Femur (tissue), 1 donor: ENCODE data around the gene ZNF678.
"Not testable (repeated sequence)": the region's sequence is repeated elsewhere in the genome, so short reads cannot be mapped to it uniquely, and the experiment has no call there.

Source experiments
- DNase-seq: peaks from one replicate; pipeline ENCODE4 v3.0.0-alpha.2; 2017

Gene ZNF678

DNA sequence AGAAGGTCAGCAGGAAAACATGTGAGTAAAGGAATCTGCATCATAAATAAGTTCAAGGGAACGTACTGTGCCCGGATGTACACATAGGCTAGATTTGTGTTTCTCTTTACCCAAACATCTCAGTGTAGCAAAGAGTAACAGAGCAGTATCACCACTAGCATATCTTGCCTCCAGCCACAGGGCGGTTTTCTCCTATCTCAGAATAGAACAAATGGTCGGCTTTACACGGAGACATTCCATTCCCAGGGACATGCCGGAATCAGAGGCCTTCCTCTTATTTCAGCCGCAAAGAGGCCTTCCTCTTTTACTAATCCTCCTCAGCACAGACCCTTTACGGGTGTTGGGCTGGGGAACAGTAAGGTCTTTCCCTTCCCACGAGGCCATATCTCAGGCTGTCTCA, 42.9 kb downstream of the ZNF678 start:
- DNase-seq: not testable (repeated sequence)

DNA sequence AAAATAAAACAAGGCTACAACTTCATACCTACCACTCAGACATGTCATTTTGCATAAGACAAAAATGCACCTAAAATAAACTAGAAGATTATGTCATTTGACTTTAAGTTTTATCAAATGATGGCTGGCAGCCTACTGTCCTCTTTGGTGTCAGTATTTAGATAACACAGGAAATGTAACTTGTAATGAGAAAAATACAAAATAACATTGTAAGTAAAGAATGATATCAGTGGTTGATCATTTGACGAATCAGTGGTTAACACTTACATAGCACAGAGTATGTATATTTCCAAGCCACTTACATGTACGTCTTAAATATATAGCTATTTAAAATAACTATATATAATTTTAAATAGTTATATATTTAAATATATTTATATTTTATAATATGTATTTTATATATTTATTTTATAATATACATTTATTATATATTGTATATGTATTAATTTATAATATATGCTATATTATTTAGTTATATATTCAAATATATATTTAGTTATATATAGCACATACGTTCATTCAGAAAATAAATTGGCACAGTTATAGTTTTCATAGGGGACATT, 44.1 kb downstream of the ZNF678 start:
- no peak for DNase-seq

DNA sequence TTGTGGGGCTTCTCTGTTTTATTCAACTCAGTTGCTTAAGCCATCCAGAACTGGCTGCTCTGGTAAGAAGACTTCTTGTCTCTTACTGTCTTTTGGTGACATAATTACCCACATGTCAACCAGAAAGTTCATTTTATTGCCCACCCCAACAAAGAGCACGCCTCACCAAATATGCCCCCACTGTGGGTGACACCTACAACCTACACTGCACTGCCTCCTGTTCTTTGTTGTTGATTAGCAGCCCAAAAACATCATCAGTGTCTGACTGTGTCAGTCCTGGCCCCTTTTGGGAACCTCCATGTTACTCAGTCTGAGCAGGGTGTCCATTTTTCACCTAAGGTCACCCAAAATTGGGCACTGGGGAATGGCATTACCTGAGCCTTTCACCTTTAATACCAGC, 49.3 kb downstream of the ZNF678 start:
- no peak for DNase-seq

DNA sequence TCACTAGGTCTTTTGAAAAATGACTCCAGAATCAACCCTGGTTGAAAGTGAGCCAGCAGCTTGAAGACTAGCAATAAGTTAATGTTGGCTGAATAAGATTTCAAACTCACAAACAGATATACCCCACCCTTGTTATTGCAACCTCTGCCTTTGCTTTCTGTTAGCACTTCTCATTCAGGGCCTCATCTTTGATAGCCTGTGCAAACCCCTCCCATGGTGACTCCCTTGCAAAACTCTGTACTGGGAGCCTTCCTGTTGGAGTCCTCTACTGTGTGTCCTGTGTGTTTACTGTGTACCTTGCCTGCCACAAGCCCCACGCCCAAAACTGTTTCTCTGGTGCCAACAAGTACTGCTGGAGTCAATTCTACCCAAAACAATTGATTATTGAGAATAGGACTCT, 50.2 kb downstream of the ZNF678 start:
- no peak for DNase-seq

DNA sequence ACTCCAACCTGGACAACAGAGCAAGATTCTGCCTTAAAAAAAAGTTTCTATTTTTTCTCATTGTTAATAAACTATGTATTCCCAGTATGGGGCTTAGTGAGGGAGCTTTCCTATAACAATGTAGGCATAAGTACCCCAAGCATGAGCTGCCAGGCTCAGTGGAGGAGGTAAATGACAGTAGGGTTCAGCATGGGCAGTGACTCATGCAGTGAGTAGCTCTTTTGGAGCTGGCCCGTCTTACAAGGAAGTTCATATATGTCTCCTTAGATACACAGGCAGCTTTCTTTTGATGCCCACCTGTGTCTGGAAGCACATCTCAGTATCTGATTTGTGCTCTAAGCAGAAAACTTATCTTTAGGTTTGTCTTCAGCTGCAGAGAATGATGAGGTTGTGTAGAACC, 57.9 kb downstream of the ZNF678 start:
- DNase-seq: no peak

DNA sequence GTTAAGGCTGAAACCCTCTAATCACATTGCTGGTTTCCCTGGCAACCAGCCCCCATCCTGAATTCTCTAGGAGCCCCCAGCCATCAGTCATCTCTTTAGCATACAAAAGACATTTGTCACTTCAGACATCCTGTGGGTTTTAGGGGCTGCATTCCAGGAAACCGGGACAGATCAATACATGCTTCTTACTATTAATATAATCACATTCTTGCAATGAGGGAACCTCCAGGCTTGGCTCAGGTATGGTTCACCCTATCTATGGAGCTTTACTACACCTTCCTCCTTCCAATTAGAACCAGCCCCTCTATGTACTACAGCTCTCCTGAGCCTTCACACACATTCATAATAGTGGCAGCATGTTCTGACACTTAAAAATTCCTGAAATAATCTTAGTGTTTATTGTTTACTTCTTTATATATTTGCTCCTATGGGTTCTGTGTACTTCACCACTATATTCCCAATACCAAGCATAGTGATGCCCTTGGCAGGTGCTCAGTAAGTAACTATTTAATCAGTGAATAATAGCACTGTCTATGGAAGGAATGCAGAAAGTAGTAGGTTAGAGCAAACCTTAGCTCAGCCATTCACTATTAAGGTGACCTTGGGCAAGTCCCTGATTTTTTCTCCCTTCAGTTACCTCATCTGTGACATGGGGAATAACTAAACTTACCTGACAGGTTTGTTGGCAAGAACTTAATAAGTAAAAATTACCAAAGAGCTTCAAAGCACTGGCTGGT, 59.6 kb downstream of the ZNF678 start:
- no peak for DNase-seq

DNA sequence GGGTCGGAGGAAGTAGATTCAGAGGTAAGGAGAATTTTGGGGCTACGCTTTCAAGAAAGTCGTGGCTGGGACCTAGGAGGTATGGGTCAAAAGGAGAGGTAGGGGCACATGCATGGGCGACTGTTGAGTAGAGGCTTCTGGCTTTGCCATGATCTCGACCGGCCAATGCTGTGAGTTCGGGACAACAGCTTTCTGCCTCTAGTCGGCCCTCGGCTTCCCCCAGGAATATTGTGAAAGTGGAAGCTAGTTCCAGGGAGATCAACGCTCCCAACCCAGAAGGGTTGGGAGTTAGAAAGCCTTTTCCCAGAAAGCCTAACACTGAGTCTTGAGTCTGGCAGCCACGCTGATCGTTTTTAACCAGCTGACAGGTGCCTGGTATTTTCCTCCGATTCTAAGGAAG, 69.0 kb downstream of the ZNF678 start:
- DNase-seq: no peak

DNA sequence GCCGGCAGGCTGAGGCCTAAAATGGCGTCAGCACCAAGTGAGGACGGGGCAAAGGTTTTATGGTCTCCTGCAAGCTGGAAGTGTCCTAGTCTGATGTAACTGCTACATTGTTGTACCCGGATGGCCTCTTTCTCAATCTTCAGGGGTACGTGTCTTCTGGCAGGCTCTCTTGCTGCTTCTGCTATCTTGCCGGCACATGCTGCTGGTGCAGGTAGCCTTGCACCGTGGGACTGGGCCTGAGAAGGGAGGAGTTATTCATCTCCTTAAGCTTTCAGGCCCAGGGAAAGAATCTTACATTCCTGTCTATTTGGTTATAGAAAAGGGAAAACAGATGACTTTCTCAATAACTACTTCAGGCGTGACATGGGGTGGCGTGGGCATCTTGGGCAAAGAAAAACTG, 72.2 kb downstream of the ZNF678 start:
- DNase-seq: no peak

DNA sequence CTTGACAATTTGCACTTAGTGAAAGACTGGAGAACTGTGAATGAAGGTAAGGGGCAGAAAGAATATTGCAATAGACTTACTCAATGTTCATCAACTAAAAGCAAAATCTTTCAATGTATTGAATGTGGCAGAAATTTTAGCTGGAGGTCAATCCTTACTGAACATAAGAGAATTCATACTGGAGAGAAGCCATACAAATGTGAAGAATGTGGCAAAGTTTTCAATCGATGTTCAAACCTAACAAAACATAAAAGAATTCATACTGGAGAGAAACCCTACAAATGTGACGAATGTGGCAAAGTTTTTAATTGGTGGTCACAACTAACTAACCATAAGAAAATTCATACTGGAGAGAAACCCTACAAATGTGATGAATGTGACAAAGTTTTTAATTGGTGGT, 91.1 kb downstream of the ZNF678 start:
- no peak for DNase-seq

DNA sequence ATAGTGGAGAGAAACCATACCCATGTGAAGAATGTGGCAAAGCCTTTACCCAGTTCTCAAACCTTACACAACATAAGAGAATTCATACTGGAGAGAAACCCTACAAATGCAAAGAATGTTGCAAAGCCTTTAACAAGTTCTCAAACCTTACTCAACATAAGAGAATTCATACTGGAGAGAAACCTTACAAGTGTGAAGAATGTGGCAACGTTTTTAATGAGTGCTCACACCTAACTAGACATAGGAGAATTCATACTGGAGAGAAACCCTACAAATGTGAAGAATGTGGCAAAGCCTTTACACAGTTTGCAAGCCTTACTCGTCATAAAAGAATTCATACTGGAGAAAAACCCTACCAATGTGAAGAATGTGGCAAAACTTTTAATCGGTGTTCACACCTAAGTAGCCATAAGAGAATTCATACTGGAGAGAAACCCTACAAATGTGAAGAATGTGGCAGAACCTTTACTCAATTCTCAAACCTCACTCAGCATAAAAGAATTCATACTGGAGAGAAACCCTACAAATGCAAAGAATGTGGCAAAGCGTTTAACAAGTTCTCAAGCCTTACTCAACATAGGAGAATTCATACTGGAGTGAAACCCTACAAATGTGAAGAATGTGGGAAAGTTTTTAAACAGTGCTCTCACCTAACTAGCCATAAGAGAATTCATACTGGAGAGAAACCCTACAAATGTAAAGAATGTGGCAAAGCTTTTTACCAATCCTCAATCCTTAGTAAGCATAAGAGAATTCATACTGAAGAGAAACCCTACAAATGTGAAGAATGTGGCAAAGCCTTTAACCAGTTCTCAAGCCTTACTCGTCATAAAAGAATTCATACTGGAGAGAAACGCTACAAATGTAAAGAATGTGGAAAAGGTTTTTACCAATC, 91.7 kb downstream of the ZNF678 start:
- DNase-seq: no peak

DNA sequence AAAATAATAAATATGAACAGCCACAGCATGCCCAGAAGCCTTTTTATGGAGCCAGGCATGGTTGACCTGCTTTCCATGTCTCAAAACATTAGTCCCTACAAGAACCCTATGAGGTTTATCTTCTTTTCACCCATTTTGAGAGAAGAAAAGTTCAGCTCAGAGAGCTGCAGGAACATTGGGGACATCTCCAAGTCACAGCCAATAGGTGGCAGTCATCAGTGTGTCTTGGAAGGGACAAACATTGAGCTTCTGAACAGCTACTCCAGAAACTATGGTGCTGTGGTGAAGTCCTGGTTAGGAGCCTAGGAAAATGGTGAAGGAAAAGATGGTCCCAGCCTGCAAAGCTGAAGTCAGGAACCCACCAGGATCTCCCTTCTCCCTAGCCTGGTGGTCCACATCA, 98.1 kb downstream of the ZNF678 start:
- DNase-seq: no peak

DNA sequence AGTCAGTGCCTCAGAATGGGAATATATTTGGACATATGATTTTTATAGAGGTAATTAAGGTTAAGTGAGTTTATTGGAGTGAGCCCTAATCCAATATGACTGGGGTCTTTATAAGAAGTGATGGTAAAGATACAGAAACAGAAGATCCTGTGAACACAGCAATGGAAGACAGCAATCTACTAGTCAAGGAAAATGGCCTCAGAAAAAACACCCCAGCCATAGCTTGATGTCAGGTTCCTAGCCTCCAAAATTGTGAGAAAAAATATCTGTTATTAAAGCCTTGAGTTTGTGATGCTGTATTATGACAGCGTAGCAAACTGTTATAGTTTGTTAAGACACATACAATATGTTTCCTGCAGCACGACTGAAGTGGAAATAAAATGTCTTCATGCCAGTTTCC, 99.6 kb downstream of the ZNF678 start:
- no peak for DNase-seq

DNA sequence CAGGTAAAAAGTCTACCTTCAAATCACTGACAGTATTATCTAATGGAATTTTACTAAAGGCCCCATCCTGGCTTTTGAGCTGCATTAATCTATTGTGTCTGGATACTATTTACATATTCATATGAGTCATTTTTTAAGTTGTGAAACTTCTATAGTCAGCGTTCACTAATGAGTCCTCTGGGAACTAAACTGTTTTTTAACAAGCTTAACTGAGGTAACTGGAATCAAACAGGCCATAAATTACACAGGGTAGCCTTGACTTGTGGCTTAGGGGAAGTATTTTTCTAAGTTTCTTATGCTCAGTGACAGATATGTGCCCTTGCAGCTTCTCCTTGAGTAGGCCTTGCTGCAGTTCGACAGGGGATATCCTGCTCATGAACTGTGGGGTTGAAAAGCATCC, 102.9 kb downstream of the ZNF678 start:
- DNase-seq: no peak

DNA sequence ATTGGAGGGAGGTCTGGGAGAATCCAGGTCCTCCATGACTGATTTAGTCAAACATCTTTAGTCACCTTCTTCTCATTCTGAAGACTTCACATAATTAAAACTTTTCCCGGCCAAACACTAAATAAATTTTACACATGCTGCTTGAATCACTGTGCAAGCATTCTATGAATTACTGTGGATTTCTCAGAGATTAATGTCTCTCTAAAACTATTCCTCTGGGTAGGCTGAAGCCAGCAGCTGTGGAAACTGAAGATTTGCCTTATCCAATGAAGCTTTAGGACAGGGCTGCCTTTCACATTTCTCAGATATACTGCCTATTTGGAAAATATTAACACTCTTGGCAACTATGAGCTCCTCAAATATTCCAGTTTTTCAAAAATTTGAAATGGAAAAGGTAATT, 110.1 kb downstream of the ZNF678 start:
- DNase-seq: no peak

DNA sequence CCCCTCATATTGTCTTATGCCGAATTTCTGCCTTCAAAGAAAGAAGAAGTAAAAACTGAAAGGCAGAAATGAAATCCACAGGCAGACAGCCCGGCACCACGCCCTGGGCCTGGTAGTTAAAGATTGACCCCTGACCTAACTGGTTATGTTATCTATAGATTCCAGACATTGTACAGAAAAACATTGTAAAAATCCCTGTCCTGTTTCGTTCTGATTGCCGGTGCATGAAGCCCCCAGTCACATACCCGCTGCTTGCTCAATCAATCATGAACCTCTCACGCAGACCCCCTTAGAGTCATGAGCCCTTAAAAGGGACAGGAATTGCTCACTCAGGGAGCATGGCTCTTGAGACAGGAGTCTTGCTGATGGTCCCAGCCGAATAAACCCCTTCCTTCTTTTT, 122.5 kb downstream of the ZNF678 start:
- no peak for DNase-seq

DNA sequence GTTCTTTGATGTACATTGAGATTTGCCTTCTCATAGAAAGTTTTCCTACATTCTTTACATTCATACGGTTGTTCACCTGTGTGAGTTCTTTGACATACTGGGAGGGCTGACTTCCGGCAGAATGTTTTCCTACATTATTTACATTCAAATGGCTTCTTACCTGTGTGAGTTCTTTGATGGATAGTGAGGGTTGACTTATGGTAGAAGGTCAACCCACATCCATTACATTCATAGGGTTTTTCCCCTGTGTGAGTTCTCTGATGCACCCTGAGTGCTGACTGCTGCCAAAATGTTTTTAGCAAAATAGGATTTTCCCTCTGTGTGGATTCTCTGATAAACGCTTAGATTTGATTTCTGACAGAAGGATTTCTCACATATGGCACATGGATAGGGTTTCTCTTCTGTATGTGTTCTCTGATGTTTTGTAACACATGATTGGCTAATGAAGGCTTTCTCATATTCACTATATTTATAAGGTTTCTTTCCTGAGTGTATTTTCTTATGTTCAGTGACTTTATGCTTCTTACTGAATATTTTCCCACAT, 134.0 kb downstream of the ZNF678 start:
- DNase-seq: no peak

DNA sequence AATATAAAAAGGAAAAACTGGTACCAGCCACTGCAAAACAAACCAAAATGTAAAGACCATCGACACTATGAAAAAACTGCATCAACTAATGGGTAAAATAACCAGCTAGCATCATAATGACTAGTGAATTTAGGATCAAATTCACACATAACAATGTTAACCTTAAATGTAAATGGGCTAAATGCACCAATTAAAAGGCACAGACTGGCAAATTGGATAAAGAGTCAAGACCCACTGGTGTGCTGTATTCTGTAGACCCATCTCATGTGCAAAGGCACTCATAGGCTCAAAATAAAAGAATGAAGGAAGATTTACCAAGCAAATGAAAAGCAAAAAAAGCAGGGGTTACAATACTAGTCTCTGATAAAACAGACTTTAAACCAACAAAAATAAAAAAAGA, 138.3 kb downstream of the ZNF678 start:
- DNase-seq: not testable (repeated sequence)

DNA sequence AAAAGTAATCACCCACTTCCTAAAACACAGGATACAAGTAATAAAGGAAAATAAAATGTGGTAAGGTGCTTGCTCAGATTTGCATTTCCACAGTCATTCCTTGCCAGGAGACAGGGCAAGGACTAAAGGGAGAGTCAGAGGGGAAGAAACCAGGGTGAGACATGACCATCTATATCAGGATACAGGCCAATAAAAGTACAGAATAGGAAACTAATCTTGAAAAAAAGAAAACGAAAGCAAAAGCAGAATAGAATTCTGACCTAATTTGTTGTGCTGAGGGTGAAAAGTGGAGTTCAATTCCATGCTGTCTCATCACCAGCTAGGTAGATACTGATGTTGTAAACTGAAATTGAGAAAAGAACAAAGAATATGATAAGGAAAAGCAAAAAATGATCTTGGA, 144.5 kb downstream of the ZNF678 start:
- DNase-seq: no peak

DNA sequence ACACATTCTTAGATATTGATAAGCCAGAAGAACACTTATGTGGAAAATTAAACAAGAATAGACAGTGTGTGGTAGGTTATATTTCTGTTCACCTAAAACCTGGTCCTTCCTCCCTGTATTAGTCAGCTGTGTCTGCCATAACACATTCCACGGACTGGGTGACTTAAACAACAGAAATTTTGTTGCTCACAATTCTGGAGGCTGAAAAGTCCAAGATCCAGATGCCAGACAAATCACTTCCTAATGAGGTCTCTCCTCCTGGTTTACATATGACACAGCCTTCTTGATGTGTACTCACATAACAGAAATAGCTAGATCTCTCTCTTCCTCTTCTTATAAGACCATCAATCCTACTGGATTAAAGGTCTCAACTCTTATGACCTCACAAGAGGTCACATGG, 146.1 kb downstream of the ZNF678 start:
- no peak for DNase-seq

DNA sequence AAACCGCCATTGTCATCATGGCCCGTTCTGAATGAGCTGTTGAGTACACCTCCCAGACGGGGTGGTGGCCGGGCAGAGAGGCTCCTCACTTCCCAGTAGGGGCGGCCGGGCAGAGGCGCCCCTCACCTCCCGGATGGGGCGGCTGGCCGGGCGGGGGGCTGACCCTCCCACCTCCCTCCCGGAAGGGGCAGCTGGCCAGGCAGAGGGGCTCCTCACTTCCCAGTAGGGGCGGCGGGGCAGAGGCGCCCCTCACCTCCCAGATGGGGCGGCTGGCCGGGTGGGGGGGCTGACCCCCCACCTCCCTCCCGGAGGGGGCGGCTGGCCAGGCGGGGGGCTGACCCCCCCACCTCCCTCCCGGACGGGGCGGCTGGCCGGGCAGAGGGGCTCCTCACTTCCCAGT, 147.1 kb downstream of the ZNF678 start:
- not testable (repeated sequence) for DNase-seq

DNA sequence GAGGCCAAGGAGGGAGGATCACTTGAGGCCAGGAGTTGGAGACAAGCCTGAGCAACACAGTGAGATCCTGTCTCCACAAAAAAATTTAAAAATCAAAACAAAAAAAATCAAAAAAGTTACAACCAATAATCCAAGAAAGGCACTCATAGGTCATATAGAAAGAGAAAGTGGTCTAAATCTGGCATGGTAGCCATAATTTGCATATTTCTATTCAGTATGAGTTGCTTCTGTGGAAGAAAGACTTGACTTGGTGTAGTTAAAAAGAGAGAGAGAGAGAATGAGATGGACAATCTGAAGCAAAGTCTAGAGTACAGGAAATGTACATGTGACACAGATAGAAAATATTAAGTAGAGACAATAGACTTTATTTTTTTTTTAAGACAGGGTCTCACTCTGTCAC, 149.3 kb downstream of the ZNF678 start:
- DNase-seq: no peak

DNA sequence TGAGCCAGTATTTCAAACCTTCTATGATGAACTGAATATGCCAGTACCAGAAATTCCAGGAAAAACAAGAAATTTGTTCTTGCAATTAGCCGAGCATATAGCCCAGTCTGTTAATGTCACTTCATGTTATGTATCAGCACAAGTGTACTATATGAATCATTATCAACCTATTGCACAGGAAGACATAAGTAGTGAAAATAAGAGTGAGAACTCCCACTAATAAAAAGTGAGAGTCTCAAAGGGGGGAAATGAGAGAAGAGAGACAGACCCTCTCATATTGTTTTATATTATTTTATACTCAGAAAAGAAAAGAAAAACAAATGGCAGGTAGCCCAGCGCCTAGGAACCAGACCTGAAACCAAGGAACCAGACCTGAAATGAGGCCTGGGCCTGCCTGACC, 155.6 kb downstream of the ZNF678 start:
- DNase-seq: no peak

DNA sequence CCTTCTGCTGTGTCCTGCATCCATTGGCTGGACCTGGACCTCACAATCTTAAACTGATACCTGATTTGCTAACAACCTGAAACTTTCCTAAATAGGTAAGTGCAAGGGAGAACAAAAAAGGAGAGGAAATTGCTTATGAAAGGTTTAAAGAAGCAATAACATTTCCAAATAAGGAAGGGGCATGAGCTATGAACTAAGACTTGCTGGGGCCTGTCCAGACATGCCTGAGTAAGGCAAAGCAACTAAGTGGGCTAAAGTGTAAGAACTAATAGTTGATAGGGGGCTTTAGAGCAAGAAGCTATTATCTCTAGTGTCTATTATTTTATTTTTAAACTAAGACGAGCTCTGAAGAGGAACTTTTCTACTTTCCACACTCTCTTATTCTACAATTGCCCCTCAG, 160.1 kb downstream of the ZNF678 start:
- DNase-seq: no peak

DNA sequence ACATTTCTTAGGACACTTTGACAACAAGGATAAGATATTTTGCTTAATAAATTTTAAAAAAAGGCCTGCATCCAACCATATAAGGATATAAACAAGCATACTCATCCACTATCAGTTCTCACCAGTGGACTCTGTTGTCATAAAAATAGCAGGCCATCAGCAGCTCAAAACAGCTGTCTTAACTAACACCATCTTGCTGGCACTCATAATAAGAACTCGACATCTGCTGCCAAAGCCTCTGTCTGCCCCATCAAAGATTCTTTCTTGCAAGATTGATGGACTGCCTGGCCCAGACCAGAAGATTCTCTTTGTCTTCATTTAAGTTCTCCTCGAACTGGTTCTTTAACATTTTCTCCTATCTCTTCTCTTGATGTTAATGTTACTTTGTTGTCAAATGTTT, 161.7 kb downstream of the ZNF678 start:
- no peak for DNase-seq
